Fibroblast of lung (primary cell): ENCODE data around the gene NAA10. TPM values are rescaled to one million over a fixed set of nuclear protein-coding genes. Genes with fewer than 3 reads are reported as not detected.
"Not testable (repeated sequence)": the region's sequence is repeated elsewhere in the genome, so short reads cannot be mapped to it uniquely, and the experiment has no call there.

ENCODE experiments used
- DNase-seq, 2 donors: peaks; one replicate each; pipeline versions ENCODE4 v3.0.0 to v3.0.0-alpha.2; 2010; ENCODE audit warnings: low read depth in 2 of 2
- H2AFZ ChIP-seq: 2 replicates; pipeline ENCODE4 v1.5.1; 2012; ENCODE audit warnings: low read length, control low read depth, inconsistent platforms
- H3K27ac ChIP-seq: 2 replicates; pipeline ENCODE4 v1.5.1; 2011; ENCODE audit warnings: low read length, control low read depth; ENCODE audit not compliant: insufficient read depth
- H3K27me3 ChIP-seq: 2 replicates; pipeline ENCODE4 v1.5.1; 2011; ENCODE audit warnings: mild to moderate bottlenecking, low read length; ENCODE audit not compliant: control insufficient read depth, insufficient read depth
- H3K36me3 ChIP-seq: 2 replicates; pipeline ENCODE4 v1.5.1; 2011; ENCODE audit warnings: low read length; ENCODE audit not compliant: control insufficient read depth, insufficient read depth
- H3K4me1 ChIP-seq: 2 replicates; pipeline ENCODE4 v1.5.1; 2011; ENCODE audit warnings: low read length; ENCODE audit not compliant: control insufficient read depth, insufficient read depth; ENCODE audit errors: extremely low read depth
- H3K4me2 ChIP-seq: 2 replicates; pipeline ENCODE4 v1.5.1; 2011; ENCODE audit warnings: low read length, control low read depth; ENCODE audit not compliant: insufficient read depth; ENCODE audit errors: extremely low read depth
- H3K4me3 ChIP-seq, 4 experiments: fragments of 200-600 bp in 1 of 4; sonication (generic) in 1 of 4; replicated peaks in 1 of 4; 2 replicates each; pipeline ENCODE4 v1.5.1; 2011 to 2016; ENCODE audit warnings: low read length in 4 of 4, low read depth in 3 of 4, mild to moderate bottlenecking in 3 of 4, control low read depth in 2 of 4, inconsistent platforms in 1 of 4, mixed read lengths in 1 of 4; ENCODE audit not compliant: insufficient read depth in 1 of 4; ENCODE audit errors: control extremely low read depth in 1 of 4
- H3K79me2 ChIP-seq: 2 replicates; pipeline ENCODE4 v1.5.1; 2012; ENCODE audit warnings: mild to moderate bottlenecking, low read length, inconsistent platforms; ENCODE audit not compliant: control insufficient read depth, insufficient read depth
- H3K9ac ChIP-seq: 2 replicates; pipeline ENCODE4 v1.5.1; 2011; ENCODE audit warnings: mild to moderate bottlenecking, low read length, control low read depth; ENCODE audit not compliant: insufficient read depth
- H3K9me3 ChIP-seq: 2 replicates; pipeline ENCODE4 v1.5.1; 2012; ENCODE audit warnings: low read depth, low read length; ENCODE audit not compliant: control insufficient read depth, insufficient read depth
- H4K20me1 ChIP-seq: 2 replicates; pipeline ENCODE4 v1.5.1; 2011; ENCODE audit warnings: low read length; ENCODE audit not compliant: control insufficient read depth, insufficient read depth; ENCODE audit errors: extremely low read depth
- EZH2 ChIP-seq: IDR thresholded peaks from 2 replicates; pipeline ENCODE4 v1.5.1; 2012; ENCODE audit warnings: low read length, control low read depth, mild to moderate bottlenecking; ENCODE audit errors: missing control alignments
- polyA plus RNA-seq, 2 donors: library from polyadenylated mRNA; depleted of rRNA in 1 of 2; stranded (reverse) in 1 of 2; unstranded in 1 of 2; fragments of >200 nt; gene quantifications; 2 replicates each; pipeline ENCODE4 v1.2.1, GENCODE V29; 2011 to 2012; ENCODE audit warnings: missing spikeins in 1 of 2
- total RNA-seq: library from RNA; depleted of rRNA; stranded (reverse); fragments of >200 nt; gene quantifications from 2 replicates; pipeline ENCODE4 v1.2.1, GENCODE V29; 2014
- TF ChIP-seq, protein P1 (sequence below), 2 donors: IDR thresholded peaks in 1 of 2; conservative IDR thresholded peaks in 1 of 2; 1 replicate in 1 of 2; 2 replicates in 1 of 2; pipeline ENCODE4 v1.5.1; 2011 to 2012; ENCODE audit warnings: low read length in 2 of 2, control low read depth in 1 of 2, inconsistent platforms in 1 of 2, low read depth in 1 of 2, mild to moderate bottlenecking in 1 of 2

NAA10 gene
- total and polyA plus RNA-seq, 2 donors (not counting 1 experiment from before 2014, with no cell fraction given) = 37.0 to 66.2 TPM

DNA sequence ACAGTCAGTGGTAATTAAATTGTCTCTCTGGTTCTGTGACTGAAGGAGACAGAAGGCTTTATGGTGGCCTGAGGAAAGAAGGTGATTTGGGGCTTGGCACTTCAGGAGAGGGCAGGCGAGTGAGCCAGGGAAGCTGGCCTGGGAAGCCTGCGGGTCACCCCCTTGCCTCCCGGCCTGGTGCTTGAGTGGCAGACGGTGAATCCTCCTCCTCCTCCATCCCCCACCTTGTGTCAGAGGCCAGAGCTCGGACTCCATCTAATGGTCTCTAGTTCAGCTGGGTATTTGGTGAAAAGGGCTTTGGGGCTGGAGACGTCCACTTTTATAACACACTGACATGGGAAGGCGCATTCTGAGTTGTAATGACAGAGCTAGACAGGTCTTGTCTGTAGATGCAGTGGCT is 46.4 kb upstream of the NAA10 start:
- no peaks in the 10 kb centered on the region for H3K36me3 ChIP-seq
- H3K4me1 ChIP-seq = no peaks in the 10 kb centered on the region
- no peaks in the 10 kb centered on the region for H3K27me3 ChIP-seq
- DNase-seq = no peak
- no peak overlapping the region for H3K27ac ChIP-seq
- no peak for TF ChIP-seq EZH2
- TF ChIP-seq, protein P1, sequence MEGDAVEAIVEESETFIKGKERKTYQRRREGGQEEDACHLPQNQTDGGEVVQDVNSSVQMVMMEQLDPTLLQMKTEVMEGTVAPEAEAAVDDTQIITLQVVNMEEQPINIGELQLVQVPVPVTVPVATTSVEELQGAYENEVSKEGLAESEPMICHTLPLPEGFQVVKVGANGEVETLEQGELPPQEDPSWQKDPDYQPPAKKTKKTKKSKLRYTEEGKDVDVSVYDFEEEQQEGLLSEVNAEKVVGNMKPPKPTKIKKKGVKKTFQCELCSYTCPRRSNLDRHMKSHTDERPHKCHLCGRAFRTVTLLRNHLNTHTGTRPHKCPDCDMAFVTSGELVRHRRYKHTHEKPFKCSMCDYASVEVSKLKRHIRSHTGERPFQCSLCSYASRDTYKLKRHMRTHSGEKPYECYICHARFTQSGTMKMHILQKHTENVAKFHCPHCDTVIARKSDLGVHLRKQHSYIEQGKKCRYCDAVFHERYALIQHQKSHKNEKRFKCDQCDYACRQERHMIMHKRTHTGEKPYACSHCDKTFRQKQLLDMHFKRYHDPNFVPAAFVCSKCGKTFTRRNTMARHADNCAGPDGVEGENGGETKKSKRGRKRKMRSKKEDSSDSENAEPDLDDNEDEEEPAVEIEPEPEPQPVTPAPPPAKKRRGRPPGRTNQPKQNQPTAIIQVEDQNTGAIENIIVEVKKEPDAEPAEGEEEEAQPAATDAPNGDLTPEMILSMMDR (conservative IDR thresholded peaks at IDR 0.05 in 1 of 2, IDR thresholded peaks at IDR 0.05 in 1 of 2; ENCODE audit: low read depth in 1 of 2, low read length in 2 of 2) = no peak
- no peak overlapping the region for H3K9ac ChIP-seq
- no peaks in the 10 kb centered on the region for H3K9me3 ChIP-seq
- H2AFZ ChIP-seq = no peak overlapping the region
- no peak overlapping the region for H3K4me3 ChIP-seq
- H3K4me2 ChIP-seq = no peak overlapping the region
- no peaks in the 10 kb centered on the region for H3K79me2 ChIP-seq
- no peaks in the 10 kb centered on the region for H4K20me1 ChIP-seq

DNA sequence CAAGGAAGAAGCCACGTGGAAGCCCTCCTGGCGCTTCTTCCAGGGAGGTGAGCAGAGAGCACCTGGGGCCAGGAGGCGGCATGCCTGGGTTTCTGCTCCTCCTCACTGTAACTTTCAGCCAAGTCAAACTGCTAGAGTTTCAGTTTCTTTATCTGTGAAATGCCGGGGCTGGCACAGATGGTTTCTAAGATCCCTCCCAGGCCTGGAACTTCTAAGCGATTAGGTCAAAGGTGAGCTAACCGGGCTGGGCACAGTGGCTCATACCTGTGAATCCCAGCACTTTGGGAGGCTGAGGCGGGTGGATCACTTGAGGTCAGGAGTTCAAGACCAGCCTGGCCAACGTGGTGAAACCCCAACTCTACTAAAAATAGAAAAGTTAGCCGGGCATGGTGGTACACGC is 45.6 kb upstream of the NAA10 start:
- H3K36me3 ChIP-seq, H2AFZ ChIP-seq, H3K79me2 ChIP-seq, H3K4me3 ChIP-seq, H3K27ac ChIP-seq, H3K4me2 ChIP-seq, H3K4me1 ChIP-seq, DNase-seq, H4K20me1 ChIP-seq, H3K9ac ChIP-seq, H3K9me3 ChIP-seq, H3K27me3 ChIP-seq: not testable (repeated sequence)

DNA sequence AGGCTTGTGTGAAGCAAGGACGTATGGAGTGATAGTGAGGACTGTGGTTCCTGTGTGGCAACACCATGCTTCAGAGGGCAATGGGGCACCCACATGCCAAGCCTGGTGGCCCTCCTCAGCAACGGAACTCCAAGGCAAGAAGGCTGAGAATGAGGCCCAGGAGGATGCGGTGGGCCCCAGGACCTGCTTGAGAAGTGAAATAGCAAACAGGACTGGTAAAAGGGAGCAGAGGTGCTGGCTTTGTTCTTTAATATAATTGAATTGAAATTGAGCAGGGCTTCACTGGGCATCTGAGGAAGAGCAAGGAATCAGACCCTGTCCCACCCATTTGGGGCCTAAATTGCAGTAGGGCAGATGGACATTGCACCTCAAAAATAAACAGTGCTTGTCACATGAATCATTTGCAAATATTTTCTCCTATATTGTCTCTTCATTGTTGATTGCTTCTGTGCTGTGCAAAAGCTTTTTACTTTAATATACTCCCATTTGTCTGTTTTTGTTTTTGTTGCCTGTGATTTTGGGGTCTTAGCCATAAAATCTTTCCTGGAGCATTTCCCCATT is 40.0 kb upstream of the NAA10 start:
- Histone ChIP-seq H3K79me2 (peaks cover 21% of the 10 kb centered on the region), H3K36me3 (no peaks in the 10 kb centered on the region), H3K9me3 (no peaks in the 10 kb centered on the region), H3K4me2 (no peak overlapping the region), H3K4me1 (peaks cover 4% of the 10 kb centered on the region), H3K9ac (no peak overlapping the region), H3K27me3 (no peaks in the 10 kb centered on the region), H2AFZ (no peak overlapping the region), H4K20me1 (no peaks in the 10 kb centered on the region), H3K4me3 (no peak overlapping the region), H3K27ac (no peak overlapping the region)
- no peak for TF ChIP-seq EZH2
- TF ChIP-seq, protein P1 (conservative IDR thresholded peaks at IDR 0.05 in 1 of 2, IDR thresholded peaks at IDR 0.05 in 1 of 2; ENCODE audit: low read depth in 1 of 2, low read length in 2 of 2) = no peak
- DNase-seq = no peak
